GM21619 (cell line): Measurements from ENCODE around the gene FKTN.
A peak's percentile ranks its signal among the peaks of the same experiment; 100 is the strongest.
"Not testable (repeated sequence)": the region's sequence is repeated elsewhere in the genome, so short reads cannot be mapped to it uniquely, and the experiment has no call there.

Experiments
- ATAC-seq: cut with Tn5 transposase; IDR thresholded peaks from one replicate; pipeline ENCODE4 v1.9.1; 2021; ENCODE audit not compliant: unreplicated experiment

The FKTN gene

DNA sequence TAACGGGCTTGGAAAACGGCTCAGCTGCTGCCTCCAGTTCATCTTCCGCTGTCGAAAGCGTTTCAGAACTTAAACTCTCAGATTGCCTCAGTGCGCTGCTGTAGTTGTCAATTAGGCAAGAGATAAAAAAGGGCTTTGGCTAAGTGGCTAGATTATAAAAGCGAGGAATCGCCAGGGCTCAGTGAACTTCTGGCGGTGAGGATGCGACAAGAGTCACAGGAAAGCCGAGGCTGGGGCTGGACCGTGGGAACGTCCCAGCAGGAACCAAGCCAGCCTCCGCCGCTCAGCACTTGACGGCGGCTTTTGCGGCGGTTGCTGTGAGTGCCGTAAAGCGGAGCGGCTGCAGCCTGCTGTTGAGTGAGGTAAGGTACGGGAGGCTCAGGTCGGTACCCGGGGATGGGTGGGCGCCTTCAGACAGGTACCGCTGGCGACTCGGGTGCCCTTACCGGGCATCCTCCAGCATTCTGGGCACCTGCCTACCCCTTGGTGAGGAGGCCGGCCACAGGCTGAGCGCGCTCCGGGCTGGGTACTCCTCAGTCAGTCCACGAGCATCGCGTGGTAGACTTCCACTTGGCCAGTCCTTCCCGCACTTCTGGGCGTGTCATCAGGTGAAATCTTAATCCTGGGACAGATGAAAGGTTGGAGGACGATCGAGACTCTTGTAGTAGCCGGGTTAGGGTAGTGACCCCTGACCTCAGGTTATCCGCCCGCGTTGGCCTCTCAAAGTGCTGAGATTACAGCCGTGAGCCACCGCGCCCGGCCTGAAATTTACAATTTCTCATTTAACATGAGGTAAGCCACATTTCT, at the start of gene FKTN:
TSS of gene FKTN (plus strand) at position 328 of the 807 bp plus-strand sequence. CDS start 16,902 bp downstream, outside the sequence.
- ATAC-seq, result peak; percentile 94

DNA sequence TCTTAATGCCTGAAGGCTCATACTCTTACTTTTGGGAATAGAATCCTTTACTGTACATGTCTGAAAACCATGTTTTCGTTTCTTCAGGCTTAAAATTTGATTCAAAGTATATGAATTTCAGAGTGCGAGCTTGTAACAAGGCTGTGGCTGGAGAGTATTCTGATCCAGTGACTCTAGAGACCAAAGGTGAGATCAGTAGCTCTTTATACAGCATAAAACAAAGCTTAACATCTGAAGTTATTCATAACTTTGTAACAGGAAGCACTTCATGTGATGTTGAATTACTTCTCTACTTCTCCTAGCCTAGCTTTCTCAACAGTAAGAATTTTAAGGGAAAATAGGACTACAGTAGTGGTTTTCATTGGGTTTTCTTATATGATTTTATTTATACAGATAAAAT, 49.4 kb upstream of the FKTN start:
- ATAC-seq, result no peak

DNA sequence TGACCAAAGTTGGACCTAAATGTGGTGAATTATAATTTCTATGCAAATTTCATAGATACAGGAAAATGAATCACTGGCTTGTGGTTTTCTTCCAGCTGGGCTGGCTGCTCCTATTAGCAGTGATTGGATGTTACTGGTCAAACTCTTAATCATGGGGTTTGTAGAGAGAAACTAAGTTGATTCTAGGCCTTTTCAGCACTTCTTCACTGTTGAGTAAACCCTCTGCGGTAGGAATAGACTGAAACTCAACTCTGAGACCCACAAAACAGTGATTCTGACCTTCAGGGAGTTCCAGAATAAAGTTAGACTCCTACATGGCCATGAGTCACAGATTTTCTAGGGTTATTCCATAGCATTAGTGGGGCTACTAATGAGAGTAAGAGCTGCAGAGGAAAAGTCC, 47.9 kb upstream of the FKTN start:
- peak; percentile 82 for ATAC-seq

DNA sequence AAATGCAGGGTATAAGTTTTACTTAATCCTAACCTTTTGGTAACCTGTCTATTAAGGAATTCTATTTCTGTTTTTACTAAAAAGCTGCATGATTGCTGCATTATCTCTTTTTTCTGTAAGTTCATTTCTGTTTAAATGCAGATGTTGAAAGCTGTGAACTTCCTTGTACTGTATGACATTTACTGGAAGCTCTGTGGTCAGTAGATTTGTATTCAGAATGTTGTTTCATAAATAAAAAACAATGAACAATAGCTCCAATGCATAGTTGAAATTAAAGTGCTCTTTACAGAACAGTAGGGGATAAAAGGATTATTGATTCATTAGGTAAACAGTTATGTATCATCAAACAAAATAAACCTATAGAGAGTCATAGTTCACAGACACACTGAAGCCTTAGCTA, 46.5 kb upstream of the FKTN start:
- ATAC-seq, result no peak

DNA sequence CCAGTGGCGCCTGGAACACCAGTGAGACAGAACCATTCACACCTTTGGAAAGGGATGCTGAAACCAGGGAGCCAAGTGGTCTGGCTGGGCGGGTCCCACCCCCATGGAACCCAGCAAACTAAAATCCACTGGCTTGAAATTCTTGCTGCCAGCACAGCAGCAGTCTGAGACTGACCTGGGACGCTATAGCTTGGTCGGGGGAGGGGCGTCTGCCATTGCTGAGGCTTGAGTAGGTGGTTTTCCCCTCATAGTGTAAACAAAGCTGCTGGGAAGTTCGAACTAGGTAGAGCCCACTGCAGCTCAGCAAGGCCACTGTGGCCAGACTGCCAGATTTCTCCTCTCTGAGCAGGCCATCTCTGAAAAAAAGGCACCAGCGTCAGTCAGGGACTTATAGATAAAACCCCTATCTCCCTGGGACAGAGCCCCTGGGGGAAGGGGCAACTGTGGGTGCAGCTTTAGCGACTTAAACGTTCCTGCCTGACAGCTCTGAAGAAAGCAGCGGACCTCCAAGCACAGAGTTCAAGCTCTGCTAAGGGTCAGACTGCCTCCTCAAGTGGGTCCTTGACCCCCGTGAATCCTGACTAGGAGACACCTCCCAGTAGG, 42.0 kb upstream of the FKTN start:
- no peak for ATAC-seq

DNA sequence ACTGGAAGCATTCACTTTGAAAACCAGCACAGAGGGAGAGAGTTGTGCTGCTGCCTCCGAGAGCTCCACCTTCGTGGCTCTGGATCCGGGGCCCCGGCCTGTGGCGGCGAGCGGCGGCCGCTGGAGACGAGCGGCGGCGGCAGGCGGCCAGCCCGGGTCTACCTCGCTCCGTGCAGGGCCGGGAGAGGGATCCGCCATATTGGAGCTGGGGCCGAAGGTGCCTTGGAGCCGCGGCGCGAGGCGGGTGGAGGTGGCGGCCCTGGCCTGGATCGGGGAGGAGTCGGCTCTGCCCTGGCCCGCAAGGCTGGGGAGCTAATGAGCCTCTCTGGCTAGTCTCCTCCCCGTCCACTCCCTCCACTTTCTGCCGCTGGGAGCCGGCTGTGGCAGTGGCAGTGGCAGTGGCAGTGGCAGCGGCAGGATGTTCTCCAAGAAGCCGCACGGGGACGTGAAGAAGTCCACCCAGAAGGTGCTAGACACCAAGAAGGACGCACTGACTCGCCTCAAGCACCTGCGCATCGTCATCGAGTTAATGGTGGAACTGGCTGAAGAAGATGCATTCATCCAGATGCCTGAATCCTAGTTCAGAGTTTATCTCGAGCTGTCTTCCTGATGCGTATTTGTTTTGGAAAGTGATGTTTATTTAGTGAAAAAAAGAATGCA, 38.1 kb upstream of the FKTN start:
- peak; percentile 45 for ATAC-seq

DNA sequence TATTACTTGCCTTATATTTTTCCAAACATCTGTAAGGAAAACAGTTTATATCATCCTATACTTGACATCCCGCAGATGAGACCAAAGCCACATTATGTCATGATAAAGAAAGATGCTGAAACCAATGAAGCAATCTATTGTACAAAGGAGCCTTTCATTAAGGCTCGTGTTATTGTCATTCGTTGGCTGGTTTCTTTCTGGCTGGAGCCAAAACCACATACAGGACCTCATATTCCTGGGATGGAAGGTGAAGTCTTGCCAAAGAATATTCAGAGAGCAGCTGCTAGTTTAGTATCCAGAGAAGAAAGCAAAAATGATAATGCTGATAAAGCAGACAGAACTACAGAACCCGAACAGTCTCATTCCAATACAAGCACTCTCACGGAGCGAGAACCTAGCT, 36.9 kb upstream of the FKTN start:
- not testable (repeated sequence) for ATAC-seq

DNA sequence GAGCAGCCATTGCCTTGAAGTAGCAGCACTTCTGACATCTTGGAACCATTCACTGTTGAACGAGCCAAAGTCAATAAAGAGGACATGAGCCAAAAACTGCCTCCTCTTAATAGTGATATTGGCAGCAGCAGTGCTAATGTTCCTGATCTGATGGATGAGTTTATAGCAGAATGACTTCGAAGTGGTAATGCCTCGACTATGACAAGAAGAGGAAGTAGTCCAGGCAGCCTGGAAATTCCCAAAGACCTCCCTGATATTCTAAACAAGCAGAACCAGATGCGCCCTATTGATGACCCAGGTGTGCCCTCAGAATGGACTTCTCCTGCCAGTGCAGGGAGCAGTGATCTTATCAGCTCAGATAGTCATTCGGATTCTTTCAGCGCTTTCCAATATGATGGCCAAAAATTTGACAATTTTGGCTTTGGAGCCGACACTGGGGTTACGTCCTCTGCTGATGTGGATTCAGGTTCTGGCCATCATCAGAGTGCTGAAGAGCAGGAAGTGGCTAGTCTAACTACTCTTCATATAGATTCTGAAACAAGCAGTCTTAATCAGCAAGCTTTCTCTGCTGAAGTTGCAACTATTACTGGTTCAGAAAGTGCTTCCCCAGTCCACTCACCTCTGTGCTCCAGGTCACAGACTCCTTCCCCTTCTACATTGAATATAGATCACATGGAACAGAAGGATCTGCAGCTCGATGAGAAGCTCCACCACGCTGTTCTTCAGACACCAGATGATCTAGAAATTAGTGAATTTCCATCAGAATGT, 35.1 kb upstream of the FKTN start:
- ATAC-seq, result peak; percentile 88

DNA sequence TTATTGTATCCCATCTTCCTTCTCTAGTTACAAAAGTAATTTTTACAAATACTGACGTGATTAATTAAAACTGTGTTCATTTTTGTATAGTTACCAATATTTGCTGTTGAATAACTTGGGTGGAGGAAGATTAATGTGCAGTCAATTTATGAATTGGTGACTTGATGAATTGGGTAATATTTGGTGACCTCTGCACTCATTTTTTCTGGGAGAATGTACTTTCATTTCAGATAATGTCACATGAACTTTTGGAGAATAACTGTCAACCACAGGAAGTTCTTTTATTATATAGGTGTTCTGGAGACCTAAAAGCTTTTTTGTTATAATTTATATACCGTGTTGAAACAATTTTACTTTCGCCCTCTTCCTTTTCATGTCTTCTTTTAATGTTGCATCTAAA, 26.4 kb upstream of the FKTN start:
- no peak for ATAC-seq

DNA sequence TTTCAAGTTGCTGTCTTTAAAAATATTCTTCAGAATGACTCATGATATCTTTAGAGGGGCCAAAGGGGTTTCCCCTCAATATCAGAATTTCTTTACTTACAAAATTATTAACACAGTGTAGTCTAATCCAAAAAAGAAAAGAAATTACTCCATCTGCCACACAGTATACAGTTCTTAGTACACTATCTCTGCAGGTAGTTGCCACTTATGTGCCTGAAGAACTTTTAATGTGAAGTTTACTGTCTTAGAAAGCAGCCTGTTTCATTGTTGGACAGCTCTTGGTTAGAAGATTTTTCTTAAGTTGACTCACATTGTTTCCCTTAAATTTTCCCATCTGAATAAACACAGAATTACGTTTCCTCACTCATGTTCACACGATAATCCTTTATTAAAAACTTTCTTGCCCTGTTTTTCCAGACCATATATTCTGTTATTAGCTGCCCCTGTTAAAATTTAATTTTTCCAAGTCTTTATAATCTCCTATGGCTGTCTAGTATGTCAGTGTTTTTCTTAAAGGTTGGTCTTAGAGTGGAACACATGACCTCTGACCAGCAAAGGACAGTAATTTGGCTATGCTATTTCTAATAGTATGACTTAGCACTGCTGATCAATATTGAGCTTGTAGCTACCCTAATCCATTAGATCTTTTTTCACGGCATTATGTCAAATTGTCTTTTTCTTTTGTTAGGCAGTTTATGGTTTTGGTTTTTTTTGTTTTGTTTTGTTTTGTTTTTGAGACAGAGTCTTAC, 21.8 kb upstream of the FKTN start:
- ATAC-seq, result peak; percentile 76

DNA sequence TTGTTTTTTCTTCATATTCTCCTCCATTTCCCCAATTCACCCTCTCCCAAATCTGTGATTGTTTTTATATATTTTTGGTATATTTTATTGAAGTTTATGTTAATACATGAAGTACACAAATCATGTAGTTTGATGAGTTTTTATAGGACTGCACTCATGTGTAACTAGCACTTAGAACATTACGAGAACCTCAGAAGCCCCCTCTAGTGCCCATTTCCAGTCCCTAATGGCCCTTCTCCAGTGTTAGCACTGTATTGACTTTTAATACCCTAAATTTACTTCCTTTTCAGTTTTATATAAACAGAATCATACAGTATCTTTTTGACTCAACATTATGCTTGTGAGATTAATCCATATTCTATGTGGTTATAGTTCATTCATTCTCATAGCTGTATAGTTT, 18.5 kb upstream of the FKTN start:
- no peak for ATAC-seq

DNA sequence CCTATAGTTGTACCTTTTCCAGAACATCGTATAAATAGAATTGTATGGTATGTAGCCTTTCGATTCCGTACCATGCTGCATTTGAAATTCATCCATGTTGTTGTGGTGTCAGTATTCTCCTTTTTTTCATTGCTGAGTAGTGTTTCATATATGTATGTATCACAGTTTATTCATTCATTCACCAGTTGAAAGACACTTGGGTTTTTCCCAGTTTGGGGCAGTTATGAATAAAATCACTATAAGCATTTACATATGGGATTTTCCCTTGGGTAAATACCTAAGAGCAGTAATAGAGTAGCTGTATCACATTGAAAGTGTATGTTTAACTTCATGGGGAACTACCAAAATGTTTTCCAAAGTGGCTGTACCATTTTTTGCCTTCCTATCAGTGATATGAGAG, 16.1 kb upstream of the FKTN start:
- peak; percentile 96 for ATAC-seq

DNA sequence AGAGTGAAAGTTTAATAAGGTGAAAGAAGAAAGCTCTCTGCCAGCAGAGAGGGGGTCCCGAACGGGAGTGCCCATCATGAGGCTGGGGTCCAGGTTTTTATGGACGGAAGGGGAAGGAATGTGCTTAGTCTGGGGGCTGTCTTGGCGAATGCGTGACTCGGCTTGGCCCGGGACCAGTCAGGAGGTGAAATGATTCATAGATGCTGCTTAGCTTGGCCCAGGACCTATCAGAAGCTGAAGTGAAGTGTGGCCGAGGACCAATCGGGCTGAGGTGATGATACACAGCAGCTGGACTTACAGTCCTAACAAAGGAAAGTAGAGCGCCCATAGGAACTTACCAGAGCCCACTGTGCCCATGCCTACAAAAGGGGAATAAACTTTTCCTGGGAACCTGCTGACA, 3.9 kb upstream of the FKTN start:
- ATAC-seq, result no peak

DNA sequence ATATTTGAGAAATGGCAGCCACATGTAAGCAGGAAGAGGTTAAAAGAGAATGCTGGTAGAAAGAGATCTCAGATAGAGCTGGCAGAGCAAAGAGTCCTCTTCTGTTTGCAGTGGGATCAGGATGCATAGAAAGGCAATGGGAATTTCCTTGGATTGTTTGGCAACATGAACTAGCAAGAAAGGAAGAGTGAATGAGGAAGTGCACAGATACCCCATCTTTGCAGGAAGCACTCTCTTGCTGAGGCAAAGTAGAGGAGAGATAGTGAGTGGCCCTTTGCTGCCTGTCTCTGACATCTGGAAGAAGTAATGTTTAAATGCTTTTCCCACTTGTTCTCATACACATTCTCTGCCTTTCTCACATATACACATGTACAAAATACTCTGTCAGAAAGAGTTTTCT, 14.5 kb downstream of the FKTN start:
- no peak for ATAC-seq

DNA sequence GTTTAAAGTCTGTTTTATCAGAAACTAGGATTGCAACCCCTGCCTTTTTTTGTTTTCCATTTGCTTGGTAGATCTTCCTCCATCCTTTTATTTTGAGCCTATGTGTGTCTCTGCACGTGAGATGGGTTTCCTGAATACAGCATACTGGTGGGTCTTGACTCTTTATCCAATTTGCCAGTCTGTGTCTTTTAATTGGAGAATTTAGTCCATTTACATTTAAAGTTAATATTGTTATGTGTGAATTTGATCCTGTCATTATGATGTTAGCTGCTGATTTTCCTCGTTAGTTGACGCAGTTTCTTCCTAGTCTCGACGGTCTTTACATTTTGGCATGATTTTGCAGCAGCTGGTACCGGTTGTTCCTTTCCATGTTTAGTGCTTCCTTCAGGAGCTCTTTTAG, 22.0 kb downstream of the FKTN start:
- not testable (repeated sequence) for ATAC-seq

DNA sequence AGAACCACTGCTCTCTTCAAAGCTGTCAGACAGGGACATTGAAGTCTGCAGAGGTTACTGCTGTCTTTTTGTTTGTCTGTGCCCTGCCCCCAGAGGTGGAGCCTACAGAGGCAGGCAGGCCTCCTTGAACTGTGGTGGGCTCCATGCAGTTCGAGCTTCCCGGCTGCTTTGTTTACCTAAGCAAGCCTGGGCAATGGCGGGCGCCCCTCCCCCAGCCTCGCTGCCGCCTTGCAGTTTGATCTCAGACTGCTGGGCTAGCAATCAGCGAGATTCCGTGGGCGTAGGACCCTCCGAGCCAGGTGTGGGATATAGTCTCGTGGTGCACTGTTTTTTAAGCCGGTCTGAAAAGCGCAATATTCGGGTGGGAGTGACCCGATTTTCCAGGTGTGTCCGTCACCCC, 23.6 kb downstream of the FKTN start:
- not testable (repeated sequence) for ATAC-seq

DNA sequence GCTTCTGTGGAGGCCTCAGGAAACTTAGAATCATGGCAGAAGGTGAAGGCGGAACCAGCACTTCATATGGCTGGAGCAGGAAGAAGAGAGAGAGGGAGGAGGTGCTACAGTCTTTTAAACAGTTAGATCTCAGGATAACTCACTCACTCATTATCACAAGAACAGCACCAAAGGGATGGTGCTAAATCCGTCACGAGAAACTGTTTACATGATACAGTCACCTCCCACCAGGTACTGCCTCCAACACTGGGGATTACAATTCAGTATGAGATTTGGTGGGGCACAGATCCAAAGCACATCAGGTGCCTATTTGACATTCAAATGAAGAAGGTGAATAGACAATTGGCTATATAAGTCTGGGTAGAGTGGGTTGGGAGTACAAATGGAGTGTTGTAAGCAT, 35.2 kb downstream of the FKTN start:
- ATAC-seq, result no peak

DNA sequence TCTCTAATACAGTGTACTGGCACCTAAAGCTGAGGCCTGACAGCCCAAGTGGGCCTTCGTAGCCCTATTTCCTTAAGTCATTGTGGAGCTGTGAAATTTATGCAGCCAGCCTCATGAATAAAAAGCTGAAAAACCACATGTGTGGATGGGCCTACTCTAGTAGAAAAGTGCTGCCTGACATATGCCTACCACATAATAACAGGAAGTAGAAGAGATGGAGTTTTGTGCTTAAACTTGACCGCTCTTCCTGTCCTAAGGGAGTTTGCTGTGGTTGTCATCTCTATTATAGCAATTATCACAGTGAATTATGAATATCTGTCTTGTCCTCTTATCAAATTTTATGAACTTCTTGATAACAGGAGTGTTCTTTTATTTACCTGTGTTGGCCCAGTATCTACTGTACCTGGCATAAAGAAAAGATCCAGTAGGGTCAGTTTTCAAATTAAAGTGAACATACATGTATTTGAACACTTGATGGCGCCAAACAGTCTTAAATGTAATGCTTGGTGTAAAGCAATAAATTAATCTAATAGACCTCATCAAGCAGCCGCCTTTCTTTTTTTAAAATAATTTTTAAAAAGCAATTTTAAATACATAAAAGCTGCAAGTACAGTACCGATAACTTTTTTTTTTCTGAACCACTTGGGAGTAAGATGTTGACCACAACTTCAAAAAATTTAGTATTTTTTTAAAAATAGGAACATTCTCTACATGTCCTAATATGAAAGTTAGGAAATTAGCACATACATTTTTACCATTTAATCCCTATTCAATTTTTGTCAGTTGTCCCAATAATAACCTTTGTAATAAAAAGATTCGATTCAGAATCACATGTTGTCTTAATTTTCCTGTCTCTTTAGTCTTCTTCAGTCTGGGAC, 51.0 kb downstream of the FKTN start:
- peak; percentile 89 for ATAC-seq

DNA sequence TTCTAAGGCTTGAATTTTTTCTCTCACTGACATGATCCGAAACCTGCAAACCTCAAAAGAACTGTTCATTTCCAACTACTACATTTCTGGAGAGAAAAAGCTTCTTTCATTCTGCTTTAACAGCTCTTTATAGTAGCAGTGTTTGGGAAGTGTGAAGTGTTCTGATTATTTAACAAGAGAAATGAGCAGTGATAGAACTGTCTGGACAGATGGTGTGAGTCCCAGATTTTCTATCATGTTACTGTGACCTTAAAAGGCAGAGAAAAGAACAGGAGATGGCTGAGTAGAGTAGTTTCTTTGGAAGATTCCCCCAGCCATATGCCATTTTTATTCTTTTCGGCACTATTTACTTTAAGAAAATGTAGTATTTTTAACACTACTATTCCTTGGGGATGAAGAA, 63.1 kb downstream of the FKTN start:
- ATAC-seq, result no peak

DNA sequence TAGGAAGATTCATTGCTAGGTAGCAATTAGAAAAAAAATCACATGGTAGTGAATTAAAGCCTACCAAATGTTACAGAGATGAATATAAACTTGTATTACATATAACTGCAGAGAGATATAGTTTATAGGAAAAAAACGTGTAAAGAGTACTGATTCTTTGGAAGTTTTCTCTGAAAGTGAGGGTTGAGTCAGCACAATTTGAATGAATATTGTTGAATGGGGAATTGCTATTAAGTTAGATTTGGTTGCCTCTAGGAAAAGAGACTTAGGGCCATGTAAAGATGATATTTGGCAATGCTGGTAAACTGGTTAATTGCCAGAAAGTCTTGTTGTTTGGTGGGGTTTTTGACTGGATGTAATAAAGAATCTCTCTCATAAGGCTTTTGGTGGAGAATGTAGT, 67.2 kb downstream of the FKTN start:
- no peak for ATAC-seq
